GM19452 (cell line): ENCODE data around the gene NDUFV1.
"Not testable (repeated sequence)": the region's sequence is repeated elsewhere in the genome, so short reads cannot be mapped to it uniquely, and the experiment has no call there.

Experiments
- ATAC-seq: cut with Tn5 transposase; IDR thresholded peaks from one replicate; pipeline ENCODE4 v1.9.1; 2021; ENCODE audit not compliant: unreplicated experiment

NDUFV1 gene

DNA sequence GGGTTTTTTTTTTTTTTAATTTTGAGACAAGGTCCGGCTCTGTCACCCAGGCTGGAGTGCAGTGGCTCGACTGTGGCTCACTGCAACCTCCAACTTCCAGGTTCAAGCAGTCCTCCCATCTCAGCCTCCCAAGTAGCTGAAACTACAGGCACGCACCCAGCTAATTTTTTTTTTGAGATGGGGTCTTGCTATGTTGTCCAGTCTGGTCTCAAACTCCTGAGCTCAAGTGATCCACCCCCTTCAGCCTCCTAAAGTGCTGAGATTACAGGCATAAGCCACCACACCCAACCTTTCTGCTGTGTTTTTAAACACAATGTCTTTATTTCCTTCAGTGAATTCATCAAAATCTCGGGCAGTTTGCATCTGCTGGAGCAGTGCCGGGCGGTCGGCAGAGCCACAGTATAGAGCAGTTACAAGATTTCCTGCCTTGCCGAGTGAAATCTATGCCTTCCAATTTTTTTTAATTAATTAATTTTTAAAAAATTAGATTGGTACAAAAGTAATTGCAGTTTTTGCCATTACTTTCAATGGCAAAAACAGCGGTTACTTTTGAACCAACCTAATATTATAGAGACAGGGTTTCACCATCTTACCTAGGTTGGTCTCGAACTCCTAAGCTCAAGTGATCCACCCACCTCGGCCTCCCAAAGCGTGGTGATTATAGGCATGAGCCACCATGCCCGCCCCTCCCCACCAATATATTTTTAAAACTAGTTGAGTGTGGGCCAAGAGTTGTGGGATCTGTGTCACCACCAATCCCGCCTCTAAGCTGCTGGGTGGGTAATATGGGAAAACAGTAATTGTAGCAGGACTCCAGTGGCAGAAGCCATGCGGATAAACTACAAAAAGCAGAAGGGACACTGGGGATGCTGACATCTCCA, 46.5 kb downstream of the NDUFV1 start:
- no peak for ATAC-seq

DNA sequence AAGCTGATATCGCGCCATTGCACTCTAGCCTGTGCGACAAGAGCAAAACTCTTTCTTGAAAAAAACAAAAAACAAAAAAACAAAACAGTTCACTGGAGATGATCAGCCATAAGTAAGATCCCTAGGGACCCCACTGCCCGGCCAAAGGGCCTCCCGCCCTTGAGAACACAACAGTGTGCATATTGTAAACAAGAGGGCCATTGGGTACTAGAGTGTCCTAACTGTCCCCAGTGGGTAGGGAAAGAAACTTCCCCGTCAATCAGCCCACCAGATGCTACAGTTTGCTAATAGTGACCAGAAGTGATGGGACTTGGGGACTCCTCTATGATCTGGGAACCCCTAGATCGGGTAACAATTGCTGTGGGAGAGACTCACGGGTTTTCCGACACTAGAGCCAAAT, 47.5 kb downstream of the NDUFV1 start:
- ATAC-seq = no peak

DNA sequence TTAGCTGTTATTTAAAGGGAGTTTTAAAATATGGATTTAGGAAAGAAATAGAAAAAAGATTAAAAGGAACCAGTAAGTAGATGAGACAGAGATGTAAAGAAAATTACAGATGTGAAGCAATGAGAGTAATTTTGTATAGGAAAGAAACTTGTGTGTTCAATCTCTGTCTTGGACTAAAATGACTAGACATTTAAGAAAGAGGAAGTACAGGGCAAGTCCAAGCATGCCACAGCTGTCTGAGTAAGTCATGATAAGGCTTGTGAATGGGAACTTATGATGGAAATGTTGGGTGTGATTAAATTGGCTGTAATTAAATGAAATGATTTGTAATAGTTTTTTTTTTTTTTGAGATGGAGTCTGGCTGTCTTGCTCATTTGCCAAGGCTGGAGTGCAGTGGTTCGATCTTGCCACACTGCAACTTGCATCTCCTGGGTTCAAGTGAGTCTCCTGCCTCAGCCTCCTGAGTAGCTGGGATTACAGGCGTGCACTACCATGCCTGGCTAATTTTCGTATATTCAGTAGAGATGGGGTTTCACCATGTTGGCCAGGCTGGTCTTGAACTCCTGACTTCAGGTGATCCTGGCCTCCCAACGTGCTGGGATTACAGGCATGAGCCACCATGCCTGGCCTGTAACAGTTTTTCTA, 49.7 kb downstream of the NDUFV1 start:
- ATAC-seq = no peak

DNA sequence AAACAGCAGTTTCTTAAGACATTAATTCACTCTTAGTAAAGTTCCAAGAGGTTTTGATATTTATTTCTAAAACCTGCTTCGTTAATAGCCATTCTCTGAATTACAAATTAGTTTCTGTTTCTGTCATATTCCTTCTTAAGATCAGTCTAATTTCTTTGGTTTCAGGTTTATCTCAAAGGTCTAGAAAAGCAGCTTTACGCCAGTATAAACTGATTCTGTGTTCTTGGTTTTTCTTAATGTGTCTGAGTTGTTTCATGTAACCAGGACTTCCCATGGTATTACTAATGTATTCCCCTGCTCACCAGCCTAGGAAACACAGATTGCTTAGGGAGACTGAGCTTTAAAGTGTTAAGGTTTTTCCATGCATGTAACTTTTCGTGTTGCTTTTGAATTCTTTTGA, 50.6 kb downstream of the NDUFV1 start:
- ATAC-seq = no peak

DNA sequence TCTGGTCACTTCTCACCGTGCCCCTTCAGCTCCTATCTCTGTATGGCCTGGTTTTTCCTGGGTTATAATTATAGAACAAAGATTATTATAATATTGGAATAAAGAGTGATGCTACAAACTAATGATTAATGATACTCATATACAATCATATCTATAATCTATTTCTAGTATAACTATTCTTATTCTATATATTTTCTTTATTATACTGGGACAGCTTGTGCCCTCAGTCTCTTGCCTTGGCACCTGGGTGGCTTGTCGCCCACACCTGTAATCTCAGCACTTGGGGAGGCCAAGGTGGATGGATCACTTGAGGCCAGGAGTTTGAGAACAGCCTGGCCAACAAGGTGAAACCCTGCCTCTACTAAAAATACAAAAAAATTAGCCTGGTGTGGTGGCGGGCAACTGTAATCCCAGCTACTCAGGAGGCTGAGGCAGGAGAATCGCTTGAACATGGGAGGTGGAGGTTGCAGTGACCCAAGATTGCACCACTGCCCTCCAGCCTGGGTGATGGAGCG, 53.0 kb downstream of the NDUFV1 start:
- not testable (repeated sequence) for ATAC-seq

DNA sequence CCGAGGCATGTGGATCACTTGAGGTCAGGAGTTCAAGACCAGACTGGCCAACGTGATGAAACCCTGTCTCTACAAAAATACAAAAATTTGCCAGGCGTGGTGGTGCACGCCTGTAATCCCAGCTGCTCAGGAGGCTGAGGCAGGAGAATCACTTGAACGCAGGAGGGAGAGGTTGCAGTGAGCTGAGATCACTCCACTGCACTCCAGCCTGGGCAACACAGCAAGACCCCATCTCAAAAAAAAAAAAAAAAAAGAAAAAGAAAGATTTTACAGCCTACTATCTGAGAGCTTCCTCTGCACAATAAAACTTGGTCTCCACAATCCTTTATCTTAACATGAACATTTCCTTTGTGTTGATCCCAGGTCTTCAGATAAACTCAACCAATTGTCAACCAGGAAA, 54.0 kb downstream of the NDUFV1 start:
- not testable (repeated sequence) for ATAC-seq
